NCI-H345 (cell line): ENCODE measurements around the gene ALLC.

Experiments used
- DNase-seq: peaks from one replicate; lab custom pipeline; 2025; lab: John Stamatoyannopoulos, UW

Gene ALLC

GRCh38 chr2:3679180-3679579 lies 21.2 kb downstream of the ALLC start:
- no peak for DNase-seq

- DNase-seq, result no peak
Observed at GRCh38 chr2:3679616-3680393, 21.8 kb downstream of the ALLC start.

- DNase-seq, result no peak
Observed at GRCh38 chr2:3680548-3681345, 22.7 kb downstream of the ALLC start.

- no peak for DNase-seq
Observed at GRCh38 chr2:3681625-3682024, 23.6 kb downstream of the ALLC start.

GRCh38 chr2:3682811-3683210 lies 24.8 kb downstream of the ALLC start:
- DNase-seq, result no peak

GRCh38 chr2:3683748-3684454 lies 25.9 kb downstream of the ALLC start:
- no peak for DNase-seq

GRCh38 chr2:3689998-3690748 lies 32.2 kb downstream of the ALLC start:
- DNase-seq, result no peak

GRCh38 chr2:3692375-3692774 lies 34.4 kb downstream of the ALLC start:
- DNase-seq, result peak; percentile 60

- DNase-seq, result no peak
Observed at GRCh38 chr2:3696545-3696944, 38.5 kb downstream of the ALLC start.

GRCh38 chr2:3701071-3701470 lies 43.1 kb downstream of the ALLC start:
- DNase-seq, result no peak

- no peak for DNase-seq
Observed at GRCh38 chr2:3703236-3703756, 45.3 kb downstream of the ALLC start, which contains the start of gene DCDC2C. Gene DCDC2C, plus strand, starts transcription at chr2:3703575. Its CDS starts 177 bp downstream, at chr2:3703752.

GRCh38 chr2:3703757-3704355 lies 45.9 kb downstream of the ALLC start:
- no peak for DNase-seq

- DNase-seq, result no peak
Observed at GRCh38 chr2:3704692-3705091, 46.7 kb downstream of the ALLC start.

GRCh38 chr2:3705782-3706181 lies 47.8 kb downstream of the ALLC start:
- no peak for DNase-seq

- no peak for DNase-seq
Observed at GRCh38 chr2:3706892-3707291, 48.9 kb downstream of the ALLC start.

- DNase-seq, result no peak
Observed at GRCh38 chr2:3708576-3708975, 50.6 kb downstream of the ALLC start.

- no peak for DNase-seq
Observed at GRCh38 chr2:3709225-3709624, 51.2 kb downstream of the ALLC start.

GRCh38 chr2:3712424-3712823 lies 54.4 kb downstream of the ALLC start:
- DNase-seq, result peak; percentile 70

GRCh38 chr2:3712831-3713503 lies 55.0 kb downstream of the ALLC start:
- DNase-seq, result no peak

GRCh38 chr2:3718679-3719078 lies 60.7 kb downstream of the ALLC start:
- no peak for DNase-seq

GRCh38 chr2:3725002-3725401 lies 67.0 kb downstream of the ALLC start:
- no peak for DNase-seq
